ENCODE results near the gene SETBP1.

SETBP1 gene

DNA sequence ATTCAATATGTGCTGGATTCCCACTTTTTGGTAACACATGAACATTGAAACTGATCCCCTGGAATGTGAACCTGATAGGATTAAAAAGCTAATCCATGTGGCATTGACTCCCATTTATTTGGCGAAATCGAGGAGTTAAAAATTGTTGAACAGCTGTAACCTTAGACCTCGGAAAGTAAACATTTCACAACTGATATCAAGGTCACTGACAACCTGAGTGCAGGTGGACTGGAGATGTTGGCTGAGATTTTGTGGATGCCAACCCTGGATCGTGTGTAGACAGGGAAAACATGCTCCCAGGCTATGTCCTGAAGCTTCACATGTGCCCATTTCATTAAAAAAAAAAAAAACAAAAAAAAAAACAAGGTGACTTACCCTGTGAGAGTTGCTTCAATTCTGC is 204.8 kb downstream of the SETBP1 start:
- TF ChIP-seq, protein P1, sequence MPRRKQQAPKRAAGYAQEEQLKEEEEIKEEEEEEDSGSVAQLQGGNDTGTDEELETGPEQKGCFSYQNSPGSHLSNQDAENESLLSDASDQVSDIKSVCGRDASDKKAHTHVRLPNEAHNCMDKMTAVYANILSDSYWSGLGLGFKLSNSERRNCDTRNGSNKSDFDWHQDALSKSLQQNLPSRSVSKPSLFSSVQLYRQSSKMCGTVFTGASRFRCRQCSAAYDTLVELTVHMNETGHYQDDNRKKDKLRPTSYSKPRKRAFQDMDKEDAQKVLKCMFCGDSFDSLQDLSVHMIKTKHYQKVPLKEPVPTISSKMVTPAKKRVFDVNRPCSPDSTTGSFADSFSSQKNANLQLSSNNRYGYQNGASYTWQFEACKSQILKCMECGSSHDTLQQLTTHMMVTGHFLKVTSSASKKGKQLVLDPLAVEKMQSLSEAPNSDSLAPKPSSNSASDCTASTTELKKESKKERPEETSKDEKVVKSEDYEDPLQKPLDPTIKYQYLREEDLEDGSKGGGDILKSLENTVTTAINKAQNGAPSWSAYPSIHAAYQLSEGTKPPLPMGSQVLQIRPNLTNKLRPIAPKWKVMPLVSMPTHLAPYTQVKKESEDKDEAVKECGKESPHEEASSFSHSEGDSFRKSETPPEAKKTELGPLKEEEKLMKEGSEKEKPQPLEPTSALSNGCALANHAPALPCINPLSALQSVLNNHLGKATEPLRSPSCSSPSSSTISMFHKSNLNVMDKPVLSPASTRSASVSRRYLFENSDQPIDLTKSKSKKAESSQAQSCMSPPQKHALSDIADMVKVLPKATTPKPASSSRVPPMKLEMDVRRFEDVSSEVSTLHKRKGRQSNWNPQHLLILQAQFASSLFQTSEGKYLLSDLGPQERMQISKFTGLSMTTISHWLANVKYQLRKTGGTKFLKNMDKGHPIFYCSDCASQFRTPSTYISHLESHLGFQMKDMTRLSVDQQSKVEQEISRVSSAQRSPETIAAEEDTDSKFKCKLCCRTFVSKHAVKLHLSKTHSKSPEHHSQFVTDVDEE (CRISPR knock-in tag; IDR thresholded peaks at IDR 0.05) = no peak
- TF ChIP-seq ESRRG (CRISPR knock-in tag; IDR thresholded peaks at IDR 0.05) (no peak), ISL1 (CRISPR knock-in tag; IDR thresholded peaks at IDR 0.05) (no peak), BACH2 (CRISPR knock-in tag; IDR thresholded peaks at IDR 0.05; ENCODE audit: borderline replicate concordance) (no peak), ZFP30 (CRISPR knock-in tag; IDR thresholded peaks at IDR 0.05) (no peak), ZNF70 (CRISPR knock-in tag; IDR thresholded peaks at IDR 0.05) (no peak), ZNF8 (CRISPR knock-in tag; IDR thresholded peaks at IDR 0.05) (no peak), ZC3H10 (CRISPR knock-in tag; IDR thresholded peaks at IDR 0.05) (no peak), ZFP3 (CRISPR knock-in tag; IDR thresholded peaks at IDR 0.05) (no peak), CSDC2 (CRISPR knock-in tag; IDR thresholded peaks at IDR 0.05) (no peak), ZNF565 (CRISPR knock-in tag; conservative IDR thresholded peaks at IDR 0.05; ENCODE audit: low read depth) (no peak), RARB (CRISPR knock-in tag; IDR thresholded peaks at IDR 0.05) (no peak), TCF4 (CRISPR knock-in tag; IDR thresholded peaks at IDR 0.05; ENCODE audit: borderline replicate concordance) (no peak), GLIS3 (CRISPR knock-in tag; IDR thresholded peaks at IDR 0.05) (no peak)
- TF ChIP-seq, protein P2, sequence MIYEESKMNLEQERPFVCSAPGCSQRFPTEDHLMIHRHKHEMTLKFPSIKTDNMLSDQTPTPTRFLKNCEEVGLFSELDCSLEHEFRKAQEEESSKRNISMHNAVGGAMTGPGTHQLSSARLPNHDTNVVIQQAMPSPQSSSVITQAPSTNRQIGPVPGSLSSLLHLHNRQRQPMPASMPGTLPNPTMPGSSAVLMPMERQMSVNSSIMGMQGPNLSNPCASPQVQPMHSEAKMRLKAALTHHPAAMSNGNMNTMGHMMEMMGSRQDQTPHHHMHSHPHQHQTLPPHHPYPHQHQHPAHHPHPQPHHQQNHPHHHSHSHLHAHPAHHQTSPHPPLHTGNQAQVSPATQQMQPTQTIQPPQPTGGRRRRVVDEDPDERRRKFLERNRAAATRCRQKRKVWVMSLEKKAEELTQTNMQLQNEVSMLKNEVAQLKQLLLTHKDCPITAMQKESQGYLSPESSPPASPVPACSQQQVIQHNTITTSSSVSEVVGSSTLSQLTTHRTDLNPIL (CRISPR knock-in tag; IDR thresholded peaks at IDR 0.05; ENCODE audit: low read depth) = no peak
- TF ChIP-seq, protein P3, sequence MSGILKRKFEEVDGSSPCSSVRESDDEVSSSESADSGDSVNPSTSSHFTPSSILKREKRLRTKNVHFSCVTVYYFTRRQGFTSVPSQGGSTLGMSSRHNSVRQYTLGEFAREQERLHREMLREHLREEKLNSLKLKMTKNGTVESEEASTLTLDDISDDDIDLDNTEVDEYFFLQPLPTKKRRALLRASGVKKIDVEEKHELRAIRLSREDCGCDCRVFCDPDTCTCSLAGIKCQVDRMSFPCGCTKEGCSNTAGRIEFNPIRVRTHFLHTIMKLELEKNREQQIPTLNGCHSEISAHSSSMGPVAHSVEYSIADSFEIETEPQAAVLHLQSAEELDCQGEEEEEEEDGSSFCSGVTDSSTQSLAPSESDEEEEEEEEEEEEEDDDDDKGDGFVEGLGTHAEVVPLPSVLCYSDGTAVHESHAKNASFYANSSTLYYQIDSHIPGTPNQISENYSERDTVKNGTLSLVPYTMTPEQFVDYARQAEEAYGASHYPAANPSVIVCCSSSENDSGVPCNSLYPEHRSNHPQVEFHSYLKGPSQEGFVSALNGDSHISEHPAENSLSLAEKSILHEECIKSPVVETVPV (CRISPR knock-in tag; IDR thresholded peaks at IDR 0.05) = no peak
- TF ChIP-seq, protein P4, sequence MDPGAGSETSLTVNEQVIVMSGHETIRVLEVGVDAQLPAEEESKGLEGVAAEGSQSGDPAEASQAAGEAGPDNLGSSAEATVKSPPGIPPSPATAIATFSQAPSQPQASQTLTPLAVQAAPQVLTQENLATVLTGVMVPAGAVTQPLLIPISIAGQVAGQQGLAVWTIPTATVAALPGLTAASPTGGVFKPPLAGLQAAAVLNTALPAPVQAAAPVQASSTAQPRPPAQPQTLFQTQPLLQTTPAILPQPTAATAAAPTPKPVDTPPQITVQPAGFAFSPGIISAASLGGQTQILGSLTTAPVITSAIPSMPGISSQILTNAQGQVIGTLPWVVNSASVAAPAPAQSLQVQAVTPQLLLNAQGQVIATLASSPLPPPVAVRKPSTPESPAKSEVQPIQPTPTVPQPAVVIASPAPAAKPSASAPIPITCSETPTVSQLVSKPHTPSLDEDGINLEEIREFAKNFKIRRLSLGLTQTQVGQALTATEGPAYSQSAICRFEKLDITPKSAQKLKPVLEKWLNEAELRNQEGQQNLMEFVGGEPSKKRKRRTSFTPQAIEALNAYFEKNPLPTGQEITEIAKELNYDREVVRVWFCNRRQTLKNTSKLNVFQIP (CRISPR knock-in tag; IDR thresholded peaks at IDR 0.05; ENCODE audit: borderline replicate concordance, low read depth) = no peak
- no peak for ATAC-seq

DNA sequence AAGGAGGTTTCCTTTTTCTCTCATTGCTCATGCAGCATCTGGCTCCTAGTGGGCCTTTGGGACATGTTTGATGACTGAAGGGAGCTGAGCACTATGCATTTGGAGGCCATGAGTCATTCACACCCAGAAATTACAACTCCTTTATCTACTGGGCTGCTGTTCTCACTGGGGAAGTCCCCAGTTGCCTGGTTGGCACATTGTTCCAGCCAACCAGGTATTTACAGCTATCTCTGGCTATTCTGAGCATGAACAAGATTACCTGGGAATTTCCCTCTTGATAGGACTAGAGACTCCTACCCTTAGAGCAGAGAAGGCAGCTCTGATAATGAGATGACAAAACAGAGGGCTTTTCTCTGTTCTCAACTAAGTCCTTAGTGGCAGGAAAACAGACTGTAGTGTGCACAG is 206.5 kb downstream of the SETBP1 start:
- ATAC-seq = no peak
- TF ChIP-seq ISL1 (CRISPR knock-in tag; IDR thresholded peaks at IDR 0.05) (no peak), BACH2 (CRISPR knock-in tag; IDR thresholded peaks at IDR 0.05; ENCODE audit: borderline replicate concordance) (no peak)
- TF ChIP-seq, protein P5, sequence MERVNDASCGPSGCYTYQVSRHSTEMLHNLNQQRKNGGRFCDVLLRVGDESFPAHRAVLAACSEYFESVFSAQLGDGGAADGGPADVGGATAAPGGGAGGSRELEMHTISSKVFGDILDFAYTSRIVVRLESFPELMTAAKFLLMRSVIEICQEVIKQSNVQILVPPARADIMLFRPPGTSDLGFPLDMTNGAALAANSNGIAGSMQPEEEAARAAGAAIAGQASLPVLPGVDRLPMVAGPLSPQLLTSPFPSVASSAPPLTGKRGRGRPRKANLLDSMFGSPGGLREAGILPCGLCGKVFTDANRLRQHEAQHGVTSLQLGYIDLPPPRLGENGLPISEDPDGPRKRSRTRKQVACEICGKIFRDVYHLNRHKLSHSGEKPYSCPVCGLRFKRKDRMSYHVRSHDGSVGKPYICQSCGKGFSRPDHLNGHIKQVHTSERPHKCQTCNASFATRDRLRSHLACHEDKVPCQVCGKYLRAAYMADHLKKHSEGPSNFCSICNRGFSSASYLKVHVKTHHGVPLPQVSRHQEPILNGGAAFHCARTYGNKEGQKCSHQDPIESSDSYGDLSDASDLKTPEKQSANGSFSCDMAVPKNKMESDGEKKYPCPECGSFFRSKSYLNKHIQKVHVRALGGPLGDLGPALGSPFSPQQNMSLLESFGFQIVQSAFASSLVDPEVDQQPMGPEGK (CRISPR knock-in tag; IDR thresholded peaks at IDR 0.05; ENCODE audit: borderline replicate concordance) = no peak

DNA sequence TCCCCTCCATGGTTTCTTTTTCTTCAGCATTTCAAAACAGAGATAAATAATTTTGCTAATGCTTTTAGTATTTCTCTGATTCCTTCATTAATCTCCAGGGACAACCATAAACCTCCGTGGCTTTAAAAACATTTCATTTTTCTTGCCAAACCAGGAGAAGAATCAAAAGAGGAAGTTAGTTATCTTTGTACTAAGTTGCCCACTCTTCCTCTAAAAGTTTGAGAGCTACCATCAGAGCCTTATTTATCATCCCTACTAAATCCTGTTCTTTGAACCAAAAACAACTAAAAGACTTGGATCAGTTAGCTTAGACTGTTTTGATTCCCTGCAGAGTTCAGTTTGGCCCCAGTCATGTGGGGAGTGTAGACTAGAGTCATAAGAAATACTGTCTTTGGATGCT is 208.4 kb downstream of the SETBP1 start:
- no peak for ATAC-seq
- TF ChIP-seq BACH2 (CRISPR knock-in tag; IDR thresholded peaks at IDR 0.05; ENCODE audit: borderline replicate concordance) (no peak), RARB (CRISPR knock-in tag; IDR thresholded peaks at IDR 0.05) (no peak), TCF4 (CRISPR knock-in tag; IDR thresholded peaks at IDR 0.05; ENCODE audit: borderline replicate concordance) (no peak), ISL1 (CRISPR knock-in tag; IDR thresholded peaks at IDR 0.05) (no peak), OSR1 (CRISPR knock-in tag; IDR thresholded peaks at IDR 0.05) (no peak), ZC3H10 (CRISPR knock-in tag; IDR thresholded peaks at IDR 0.05) (no peak), ESRRG (CRISPR knock-in tag; IDR thresholded peaks at IDR 0.05) (no peak), CSDC2 (CRISPR knock-in tag; IDR thresholded peaks at IDR 0.05) (no peak), ZNF565 (CRISPR knock-in tag; conservative IDR thresholded peaks at IDR 0.05; ENCODE audit: low read depth) (no peak), ZNF70 (CRISPR knock-in tag; IDR thresholded peaks at IDR 0.05) (no peak), ARNTL (CRISPR knock-in tag; IDR thresholded peaks at IDR 0.05; ENCODE audit: borderline replicate concordance, low read depth) (no peak), ZFP30 (CRISPR knock-in tag; IDR thresholded peaks at IDR 0.05) (no peak), PPARA (CRISPR knock-in tag; IDR thresholded peaks at IDR 0.05; ENCODE audit: borderline replicate concordance) (no peak)
- TF ChIP-seq, protein P5 (CRISPR knock-in tag; IDR thresholded peaks at IDR 0.05; ENCODE audit: borderline replicate concordance) = no peak
- TF ChIP-seq, protein P3 (CRISPR knock-in tag; IDR thresholded peaks at IDR 0.05) = no peak
- TF ChIP-seq, protein P4 (CRISPR knock-in tag; IDR thresholded peaks at IDR 0.05; ENCODE audit: borderline replicate concordance, low read depth) = no peak

Measured in SK-N-SH treated with all-trans-retinoic acid at 6 μM for 48 hours (cell line).